Activated T-cell treated with anti-CD3 and anti-CD28 coated beads, Interleukin-2, amount 50 U/mL, for 1 hour (primary cell): ENCODE results near the gene GRK6.
"Not testable (repeated sequence)": the region's sequence is repeated elsewhere in the genome, so short reads cannot be mapped to it uniquely, and the experiment has no call there.

Experiments
- DNase-seq: peaks from one replicate; pipeline ENCODE4 v3.0.0-alpha.2; 2020

GRK6 gene

GRCh38 chr5:177472460-177473442 is 46.3 kb downstream of the GRK6 start:
- DNase-seq = peak; percentile 63

- DNase-seq = no peak
Measured at GRCh38 chr5:177473443-177474001, 47.0 kb downstream of the GRK6 start, which contains the start of gene DBN1. Gene DBN1 (minus strand): TSS chr5:177473634. CDS start chr5:177473521, 113 bp downstream.

GRCh38 chr5:177474002-177474476 is 47.6 kb downstream of the GRK6 start:
- no peak for DNase-seq

GRCh38 chr5:177474846-177475562 is 48.5 kb downstream of the GRK6 start:
- no peak for DNase-seq

- DNase-seq = no peak
Measured at GRCh38 chr5:177475563-177476427, 49.3 kb downstream of the GRK6 start.

- no peak for DNase-seq
Measured at GRCh38 chr5:177476531-177477233, 50.2 kb downstream of the GRK6 start.

GRCh38 chr5:177477701-177478477 is 51.4 kb downstream of the GRK6 start:
- DNase-seq = no peak

GRCh38 chr5:177478711-177479646 is 52.5 kb downstream of the GRK6 start:
- DNase-seq = no peak

- no peak for DNase-seq
Measured at GRCh38 chr5:177479774-177480173, 53.3 kb downstream of the GRK6 start.

GRCh38 chr5:177482359-177482795 is 55.9 kb downstream of the GRK6 start:
- DNase-seq = no peak

- DNase-seq = no peak
Measured at GRCh38 chr5:177483042-177483441, 56.6 kb downstream of the GRK6 start.

GRCh38 chr5:177483994-177484901 is 57.8 kb downstream of the GRK6 start:
- no peak for DNase-seq

GRCh38 chr5:177484902-177485549 is 58.5 kb downstream of the GRK6 start:
- no peak for DNase-seq

- not testable (repeated sequence) for DNase-seq
Measured at GRCh38 chr5:177485753-177486152, 59.3 kb downstream of the GRK6 start.

GRCh38 chr5:177486256-177486655 is 59.8 kb downstream of the GRK6 start:
- DNase-seq = no peak

- no peak for DNase-seq
Measured at GRCh38 chr5:177487144-177487543, 60.7 kb downstream of the GRK6 start.

GRCh38 chr5:177487975-177488374 is 61.5 kb downstream of the GRK6 start:
- no peak for DNase-seq
